ENCODE results near the gene FBXO30. TPM values are rescaled to one million over a fixed set of nuclear protein-coding genes. Genes with fewer than 3 reads are reported as not detected.

Gene FBXO30
- total RNA-seq, 1 donor from 2014 or later = 10.1 TPM

- Histone ChIP-seq H3K4me3 (ENCODE audit: low read depth, low read length) (no peak overlapping the region), H3K36me3 (ENCODE audit: control insufficient read depth, insufficient read depth, low read length) (no peaks in the 10 kb centered on the region), H3K27me3 (ENCODE audit: control insufficient read depth, insufficient read depth, low read length) (no peaks in the 10 kb centered on the region)
- no peak for TF ChIP-seq CTCF (IDR thresholded peaks at IDR 0.05; ENCODE audit: insufficient read depth, low read length, poor library complexity, severe bottlenecking)
- DNase-seq (ENCODE audit: low read depth) = no peak
Observed at GRCh38 chr6:145829102-145829501, 14.5 kb upstream of the FBXO30 start.

GRCh38 chr6:145824344-145824743 is 9.7 kb upstream of the FBXO30 start:
- Histone ChIP-seq H3K4me3 (ENCODE audit: low read depth, low read length) (no peak overlapping the region), H3K36me3 (ENCODE audit: control insufficient read depth, insufficient read depth, low read length) (no peaks in the 10 kb centered on the region), H3K27me3 (ENCODE audit: control insufficient read depth, insufficient read depth, low read length) (no peaks in the 10 kb centered on the region)
- no peak for TF ChIP-seq CTCF (IDR thresholded peaks at IDR 0.05; ENCODE audit: insufficient read depth, low read length, poor library complexity, severe bottlenecking)
- DNase-seq (ENCODE audit: low read depth) = no peak

- no peak for TF ChIP-seq CTCF (IDR thresholded peaks at IDR 0.05; ENCODE audit: insufficient read depth, low read length, poor library complexity, severe bottlenecking)
Observed at GRCh38 chr6:145823328-145823944, 8.8 kb upstream of the FBXO30 start.

GRCh38 chr6:145822456-145822855 is 7.9 kb upstream of the FBXO30 start:
- H3K4me3 ChIP-seq (ENCODE audit: low read depth, low read length) = no peak overlapping the region
- no peak for TF ChIP-seq CTCF (IDR thresholded peaks at IDR 0.05; ENCODE audit: insufficient read depth, low read length, poor library complexity, severe bottlenecking)
- DNase-seq (ENCODE audit: low read depth) = no peak

More at GRCh38 chr6:145823328-145823944, 8.8 kb upstream of the FBXO30 start:
- H3K27me3 ChIP-seq (ENCODE audit: control insufficient read depth, insufficient read depth, low read length) = no peaks in the 10 kb centered on the region
- no peak for DNase-seq (ENCODE audit: low read depth)
- H3K36me3 ChIP-seq (ENCODE audit: control insufficient read depth, insufficient read depth, low read length) = no peaks in the 10 kb centered on the region
- no peak overlapping the region for H3K4me3 ChIP-seq (ENCODE audit: low read depth, low read length)

GRCh38 chr6:145819994-145820393 is 5.4 kb upstream of the FBXO30 start:
- H3K4me3 ChIP-seq (ENCODE audit: low read depth, low read length) = no peak overlapping the region
- no peak for TF ChIP-seq CTCF (IDR thresholded peaks at IDR 0.05; ENCODE audit: insufficient read depth, low read length, poor library complexity, severe bottlenecking)
- H3K27me3 ChIP-seq (ENCODE audit: control insufficient read depth, insufficient read depth, low read length) = no peaks in the 10 kb centered on the region
- H3K36me3 ChIP-seq (ENCODE audit: control insufficient read depth, insufficient read depth, low read length) = no peaks in the 10 kb centered on the region
- DNase-seq (ENCODE audit: low read depth) = no peak

More at GRCh38 chr6:145822456-145822855, 7.9 kb upstream of the FBXO30 start:
- no peaks in the 10 kb centered on the region for H3K27me3 ChIP-seq (ENCODE audit: control insufficient read depth, insufficient read depth, low read length)
- H3K36me3 ChIP-seq (ENCODE audit: control insufficient read depth, insufficient read depth, low read length) = no peaks in the 10 kb centered on the region

- no peaks in the 10 kb centered on the region for H3K27me3 ChIP-seq (ENCODE audit: control insufficient read depth, insufficient read depth, low read length)
- TF ChIP-seq CTCF (IDR thresholded peaks at IDR 0.05; ENCODE audit: insufficient read depth, low read length, poor library complexity, severe bottlenecking) = no peak
- no peak overlapping the region for H3K4me3 ChIP-seq (ENCODE audit: low read depth, low read length)
- no peaks in the 10 kb centered on the region for H3K36me3 ChIP-seq (ENCODE audit: control insufficient read depth, insufficient read depth, low read length)
- no peak for DNase-seq (ENCODE audit: low read depth)
Observed at GRCh38 chr6:145818796-145819195, 4.2 kb upstream of the FBXO30 start.

Data from kidney epithelial cell (primary cell).